GM12801 (cell line): ENCODE results near the gene RIT1.

Experiments
- CTCF ChIP-seq: IDR thresholded peaks from one replicate; pipeline ENCODE4 v1.5.1; 2011; ENCODE audit warnings: control low read depth; ENCODE audit not compliant: insufficient read length; ENCODE audit errors: extremely low read depth

The RIT1 gene

GRCh38 chr1:155912056-155912536 lies 947 bp upstream of the RIT1 start:
- TF ChIP-seq CTCF: no peak

- TF ChIP-seq CTCF: no peak
Measured at GRCh38 chr1:155910621-155911121, 478 bp downstream of the RIT1 start.

GRCh38 chr1:155909894-155910293 lies 1.3 kb downstream of the RIT1 start:
- TF ChIP-seq CTCF: no peak

GRCh38 chr1:155904261-155904660 lies 6.9 kb downstream of the RIT1 start:
- TF ChIP-seq CTCF: no peak

- TF ChIP-seq CTCF: no peak
Measured at GRCh38 chr1:155900161-155900560, 11.0 kb downstream of the RIT1 start.

GRCh38 chr1:155899683-155900082 lies 11.5 kb downstream of the RIT1 start:
- TF ChIP-seq CTCF: no peak

- TF ChIP-seq CTCF: no peak
Measured at GRCh38 chr1:155898888-155899287, 12.3 kb downstream of the RIT1 start.

GRCh38 chr1:155897746-155898145 lies 13.4 kb downstream of the RIT1 start:
- TF ChIP-seq CTCF: no peak
